ENCODE results near the gene CDR2.
A peak's percentile ranks its signal among the peaks of the same experiment; 100 is the strongest.

The CDR2 gene

DNA sequence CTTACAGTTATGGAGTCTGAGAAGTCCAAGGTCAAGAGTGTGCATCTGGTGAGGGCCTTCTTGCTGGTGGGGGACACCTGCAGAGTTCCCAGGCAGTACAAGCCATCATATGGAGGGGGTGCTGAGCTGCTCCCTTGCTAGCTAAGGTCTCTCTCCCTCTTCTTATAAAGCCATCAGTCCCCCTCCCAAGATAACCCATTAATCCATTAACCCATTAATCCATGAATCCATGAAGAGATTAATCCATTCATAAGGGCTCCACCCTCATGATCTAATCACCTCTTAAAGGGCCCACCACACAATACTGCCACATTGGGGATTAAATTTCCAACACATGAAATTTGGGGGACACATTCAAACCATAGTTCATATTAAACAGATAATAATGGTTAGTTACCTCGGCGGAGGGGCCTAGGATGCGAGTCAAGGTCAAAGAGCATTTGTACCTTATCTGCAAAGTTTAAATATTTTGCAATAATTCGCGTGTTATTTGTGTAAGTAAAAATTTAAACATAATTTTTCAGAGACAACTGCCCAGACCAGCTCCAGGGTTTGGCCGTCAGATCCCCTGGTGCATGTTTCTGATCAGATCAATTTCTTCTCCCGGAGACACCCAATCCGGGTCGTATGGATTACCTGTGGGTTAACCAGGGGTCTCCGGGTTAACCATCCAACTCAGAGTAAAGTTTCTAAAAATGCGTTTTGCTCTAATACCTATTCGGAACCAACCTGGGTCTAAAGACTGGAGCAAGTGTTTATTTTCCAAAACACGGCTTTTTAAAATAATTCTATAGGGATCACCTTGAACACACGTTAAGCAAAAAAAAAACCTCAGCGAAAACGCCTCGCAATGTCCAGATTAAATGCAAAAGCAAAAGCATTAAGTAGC is 78.0 kb downstream of the CDR2 start:
- Histone ChIP-seq H3K27ac (peak overlapping the region in 5 of 11 experiments; percentile 14 to 37 (median 34); a peak in 6 of 22 replicates), H3K4me3 (peak overlapping the region; percentile 85 to 100 (median 94)), H3K4me2 (peak overlapping the region; percentile 72 to 91 (median 80)), H3K9me3 (replicated peaks in 1 of 11) (no peaks in the 10 kb centered on the region), H4K20me1 (peaks cover 29 to 42% (median 40%) of the 10 kb centered on the region in 11 experiments; a peak in 21 of 22 replicates), H3K4me1 (peaks cover 26 to 40% (median 32%) of the 10 kb centered on the region in 10 experiments), H3K27me3 (no peaks in the 10 kb centered on the region), H3K36me3 (peaks cover under 1 to 18% (median 10%) of the 10 kb centered on the region in 11 experiments; a peak in 16 of 22 replicates), H3K9ac (peak overlapping the region; percentile 55 to 98 (median 75))
- TF ChIP-seq Cebpa-rat (IDR thresholded peaks at IDR 0.05): no peak
